ENCODE results near the gene ELMO2.

ELMO2 gene, protein sequence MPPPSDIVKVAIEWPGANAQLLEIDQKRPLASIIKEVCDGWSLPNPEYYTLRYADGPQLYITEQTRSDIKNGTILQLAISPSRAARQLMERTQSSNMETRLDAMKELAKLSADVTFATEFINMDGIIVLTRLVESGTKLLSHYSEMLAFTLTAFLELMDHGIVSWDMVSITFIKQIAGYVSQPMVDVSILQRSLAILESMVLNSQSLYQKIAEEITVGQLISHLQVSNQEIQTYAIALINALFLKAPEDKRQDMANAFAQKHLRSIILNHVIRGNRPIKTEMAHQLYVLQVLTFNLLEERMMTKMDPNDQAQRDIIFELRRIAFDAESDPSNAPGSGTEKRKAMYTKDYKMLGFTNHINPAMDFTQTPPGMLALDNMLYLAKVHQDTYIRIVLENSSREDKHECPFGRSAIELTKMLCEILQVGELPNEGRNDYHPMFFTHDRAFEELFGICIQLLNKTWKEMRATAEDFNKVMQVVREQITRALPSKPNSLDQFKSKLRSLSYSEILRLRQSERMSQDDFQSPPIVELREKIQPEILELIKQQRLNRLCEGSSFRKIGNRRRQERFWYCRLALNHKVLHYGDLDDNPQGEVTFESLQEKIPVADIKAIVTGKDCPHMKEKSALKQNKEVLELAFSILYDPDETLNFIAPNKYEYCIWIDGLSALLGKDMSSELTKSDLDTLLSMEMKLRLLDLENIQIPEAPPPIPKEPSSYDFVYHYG

DNA sequence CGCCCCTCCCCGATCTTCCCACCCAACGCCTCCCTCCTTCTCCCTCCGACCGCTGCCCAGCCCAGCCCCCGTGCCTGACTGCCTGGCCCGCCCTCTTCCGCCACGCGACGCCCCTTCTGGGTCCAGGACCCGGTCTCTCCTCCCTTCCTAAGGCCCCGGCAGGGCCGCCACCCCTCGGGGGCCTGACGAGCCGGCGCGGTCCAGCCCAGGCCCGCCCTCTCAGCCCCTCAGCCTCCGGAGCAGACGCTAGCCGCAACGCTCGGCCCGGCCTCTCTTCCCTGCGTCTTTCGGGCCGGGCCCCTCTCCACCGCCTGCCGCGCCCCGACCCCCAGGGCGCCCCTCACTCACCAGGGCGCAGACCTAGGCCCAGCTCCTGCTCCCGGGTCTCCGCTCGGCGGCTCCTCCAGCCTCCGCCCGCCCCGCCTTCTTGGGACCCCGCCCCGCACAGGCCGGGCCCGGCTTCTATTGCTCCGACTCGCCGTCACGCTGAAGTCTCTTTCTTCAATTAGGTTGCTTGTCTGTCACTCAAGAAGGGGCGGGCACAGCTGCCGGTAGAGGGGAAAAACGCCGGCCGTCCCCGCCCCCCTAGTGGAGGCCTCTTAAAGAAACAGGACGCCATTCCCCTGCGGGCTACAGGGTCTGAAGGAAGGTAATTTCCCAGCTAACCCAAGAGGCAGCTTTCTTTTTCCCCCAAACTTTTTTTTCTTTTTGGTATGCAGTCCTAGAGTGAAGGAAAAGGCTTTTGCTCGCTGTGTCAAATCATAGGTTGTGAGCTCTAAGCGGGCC, at the start of gene ELMO2:
Gene ELMO2 (minus strand): TSS at position 416 of the 786 bp plus-strand sequence. CDS start 12,133 bp downstream, outside the sequence.
- DNase-seq (ENCODE audit: low spot score): peak; percentile 92

GRCh38 chr20:46455729-46456128, 49.3 kb upstream of the ELMO2 start:
- no peak for DNase-seq (ENCODE audit: low spot score)

DNA sequence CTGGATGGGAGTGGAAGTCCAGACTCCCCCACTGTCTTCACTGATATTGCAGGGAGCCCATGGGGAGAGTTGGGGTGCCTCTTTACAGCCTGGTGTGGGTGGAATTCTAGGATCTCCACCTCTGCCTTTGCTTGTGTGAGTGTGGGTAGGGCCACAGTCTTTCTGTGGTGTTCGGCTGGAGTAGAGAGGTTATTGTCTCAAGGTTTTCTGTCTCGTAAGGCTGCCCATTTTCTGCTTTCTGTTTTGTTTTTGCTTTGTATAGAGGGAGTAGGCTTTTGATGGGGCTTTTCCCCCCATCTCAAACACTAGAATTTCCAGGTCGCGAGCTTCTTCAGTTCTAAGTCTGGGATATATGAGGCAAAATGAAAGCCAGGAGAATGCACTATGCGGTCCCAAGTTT, 40.4 kb upstream of the ELMO2 start:
- no peak for DNase-seq (ENCODE audit: low spot score)

DNA sequence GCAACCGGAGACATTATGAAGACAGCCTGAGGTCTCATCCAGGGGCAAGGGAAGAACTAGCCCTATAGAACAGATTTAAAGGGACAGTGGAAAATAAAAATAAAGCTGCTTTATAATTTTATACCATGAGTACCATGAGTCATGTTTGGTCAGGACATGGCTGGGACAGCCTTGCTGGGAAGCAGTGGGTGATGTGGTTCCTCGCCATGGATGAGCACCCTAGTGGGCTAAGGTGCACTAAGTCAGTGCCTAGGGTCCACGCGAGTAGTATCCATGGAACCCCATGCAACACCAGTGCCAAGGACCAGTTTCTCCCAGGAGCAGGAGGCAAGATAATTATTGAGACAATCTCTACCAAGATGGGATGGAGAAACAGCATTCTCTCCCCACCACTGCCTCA, 33.4 kb upstream of the ELMO2 start:
- no peak for DNase-seq (ENCODE audit: low spot score)

DNA sequence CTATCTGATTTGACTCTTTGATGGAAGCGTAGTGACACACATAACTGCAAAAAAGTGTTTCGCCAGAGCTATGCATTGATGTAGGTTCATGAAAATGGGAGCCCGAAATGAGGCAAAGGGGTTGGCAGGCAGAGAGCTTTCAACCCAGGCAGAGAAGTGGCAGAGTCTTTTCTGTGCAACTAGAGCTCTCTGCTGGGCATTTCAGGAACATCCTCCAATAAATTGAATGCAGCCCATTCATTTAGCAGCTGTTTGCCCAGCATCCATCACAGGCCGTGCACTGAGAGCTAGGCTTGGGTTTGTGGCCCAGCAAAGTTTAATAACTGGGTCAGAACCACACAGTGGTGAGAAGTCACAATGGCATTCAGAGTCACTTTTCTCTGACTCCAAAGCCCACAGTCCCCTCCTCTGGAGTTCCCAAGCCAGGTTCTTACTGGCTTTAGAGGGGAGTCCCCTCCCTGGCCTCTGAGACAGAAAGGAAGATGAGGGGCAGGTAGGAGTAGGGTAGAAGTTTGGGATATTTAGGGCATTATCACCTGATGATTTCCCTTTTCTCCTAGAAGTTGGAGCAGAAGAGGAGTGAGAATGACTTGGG, 31.8 kb upstream of the ELMO2 start:
- peak; percentile 49 for DNase-seq (ENCODE audit: low spot score)

- DNase-seq (ENCODE audit: low spot score): no peak
These were observed 28.7 kb upstream of the ELMO2 start for GRCh38 chr20:46435146-46435545.

DNA sequence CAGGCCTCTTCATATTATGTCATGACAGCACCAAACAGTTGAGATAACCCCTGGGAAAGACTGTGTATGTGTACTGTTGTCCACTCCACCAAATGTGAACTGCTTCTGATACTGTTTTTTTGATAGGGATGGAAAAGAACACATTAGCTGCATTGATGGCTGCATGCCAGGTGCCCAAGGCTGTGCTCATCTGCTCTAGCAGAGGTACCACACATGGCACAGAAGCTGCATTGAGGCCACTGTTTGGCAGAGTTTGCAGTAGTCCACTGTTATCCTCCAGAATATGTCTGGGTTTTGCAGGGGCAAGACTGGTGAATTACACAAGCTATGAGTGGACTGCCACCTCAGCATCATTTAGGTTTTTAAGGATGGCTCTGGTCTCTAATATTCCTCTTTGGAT, 28.2 kb upstream of the ELMO2 start:
- no peak for DNase-seq (ENCODE audit: low spot score)

- no peak for DNase-seq (ENCODE audit: low spot score)
These were observed 26.6 kb upstream of the ELMO2 start for GRCh38 chr20:46433051-46433450.

DNA sequence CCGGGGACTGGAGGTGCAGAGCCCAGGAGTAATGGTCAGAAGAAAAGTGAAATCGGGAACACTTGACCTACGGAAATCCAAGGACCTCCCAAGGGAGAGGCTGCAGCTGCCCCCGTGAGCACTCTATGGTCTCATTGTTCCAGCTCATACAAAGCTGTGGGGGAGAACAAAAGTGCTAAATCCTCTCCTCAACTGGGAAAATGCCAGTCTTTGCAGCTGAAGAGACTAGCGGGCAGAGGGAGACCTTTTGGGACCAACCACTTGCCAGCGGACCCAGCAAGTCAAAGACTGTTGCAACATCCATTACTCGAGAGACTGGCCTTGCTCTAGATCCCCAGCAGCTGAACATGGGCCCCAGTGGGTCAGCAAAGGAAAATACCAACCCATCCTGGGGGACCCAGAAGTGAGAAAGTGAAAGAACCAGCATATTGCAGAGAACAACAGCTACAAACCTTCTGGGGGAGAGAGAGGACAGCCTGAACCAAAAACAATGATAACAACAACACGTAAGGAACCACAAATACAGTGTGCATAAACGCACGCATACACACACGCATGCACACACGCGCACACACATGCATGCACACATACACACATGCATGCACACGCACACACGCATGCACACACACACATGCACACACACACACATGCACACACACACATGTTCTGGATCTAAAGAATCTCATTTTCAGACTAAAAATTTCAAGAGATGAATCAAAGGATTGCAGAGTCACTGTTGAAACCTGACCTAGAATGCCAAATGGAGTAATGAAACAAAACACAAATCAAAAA, 24.7 kb upstream of the ELMO2 start:
- no peak for DNase-seq (ENCODE audit: low spot score)

- DNase-seq (ENCODE audit: low spot score): no peak
These were observed 21.0 kb upstream of the ELMO2 start for GRCh38 chr20:46427384-46427783.

GRCh38 chr20:46423882-46424482, 17.6 kb upstream of the ELMO2 start:
- DNase-seq (ENCODE audit: low spot score): no peak

DNA sequence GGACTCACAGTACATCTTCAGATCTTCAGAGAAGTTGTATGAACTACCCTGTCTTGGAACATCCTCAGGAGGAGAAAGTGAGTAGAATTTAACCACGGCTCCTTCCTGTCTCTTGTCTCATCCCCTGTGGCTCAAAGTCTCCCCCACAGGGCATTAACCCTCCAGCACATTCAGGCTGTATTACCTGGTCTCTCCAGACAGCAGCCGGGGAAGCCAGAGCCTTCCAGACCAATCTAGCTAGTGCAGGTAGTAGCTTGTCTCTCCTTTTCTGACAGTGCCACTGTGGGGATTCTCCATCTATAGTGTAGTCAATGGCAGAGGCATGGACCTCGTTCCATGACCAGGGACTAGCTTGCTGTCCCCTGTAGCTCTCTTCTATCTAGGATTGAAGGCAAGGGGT, 16.9 kb upstream of the ELMO2 start:
- no peak for DNase-seq (ENCODE audit: low spot score)

DNA sequence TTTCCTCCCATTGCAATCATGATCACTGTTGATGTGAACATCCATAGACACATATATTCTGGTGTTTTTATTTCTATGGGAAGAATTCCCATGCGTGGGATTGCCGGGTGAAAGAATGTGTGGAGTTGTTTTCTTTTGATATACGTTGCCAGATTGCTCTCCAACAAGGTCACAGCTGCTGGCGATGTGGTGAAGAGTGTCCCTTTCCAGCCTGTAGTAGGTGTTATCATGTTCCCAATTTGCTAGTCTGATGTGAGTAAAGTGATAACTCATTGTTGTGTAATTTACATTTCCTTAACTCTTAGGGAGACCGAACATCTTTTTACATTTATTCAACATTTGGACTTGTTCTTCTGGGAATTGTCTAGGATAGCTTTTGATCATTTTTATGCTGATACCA, 14.5 kb upstream of the ELMO2 start:
- DNase-seq (ENCODE audit: low spot score): no peak

DNA sequence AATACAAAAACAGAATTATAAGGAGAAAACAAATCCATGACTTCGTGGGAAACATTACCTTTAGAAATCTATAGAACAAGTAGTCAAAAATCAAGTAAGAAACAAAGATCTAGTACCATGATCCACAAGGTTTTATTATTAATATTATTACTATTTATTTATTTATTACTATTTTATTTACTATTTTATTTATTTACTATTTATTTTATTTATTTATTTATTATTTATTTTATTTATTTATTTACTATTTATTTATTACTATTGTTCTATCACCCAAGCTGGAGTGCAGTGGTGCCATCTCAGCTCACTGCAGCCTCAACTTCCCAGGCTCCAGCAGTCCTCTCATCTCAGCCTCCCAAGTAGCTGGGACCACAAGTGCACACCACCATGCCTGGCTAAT, 13.5 kb upstream of the ELMO2 start:
- no peak for DNase-seq (ENCODE audit: low spot score)

DNA sequence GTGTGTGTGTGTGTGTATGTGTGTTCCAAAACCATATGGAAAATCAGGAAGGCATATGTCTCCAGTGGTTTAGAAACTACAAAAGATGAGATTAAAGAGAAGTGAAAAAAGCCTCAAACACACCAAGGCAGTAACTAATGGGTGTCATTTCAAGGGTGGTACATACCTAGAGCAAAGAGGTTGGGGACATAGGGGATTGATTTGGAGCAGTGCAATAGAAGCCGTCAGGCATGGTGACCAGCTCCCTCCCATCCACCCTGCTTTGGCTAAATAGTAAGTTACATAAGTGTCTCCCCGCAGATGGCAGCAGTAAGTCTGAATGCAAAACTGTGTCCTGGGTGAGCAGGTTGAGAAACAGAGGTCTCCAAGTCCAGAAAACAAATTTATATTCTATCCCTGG, 10.4 kb upstream of the ELMO2 start:
- no peak for DNase-seq (ENCODE audit: low spot score)

GRCh38 chr20:46416421-46416820, 10.0 kb upstream of the ELMO2 start:
- no peak for DNase-seq (ENCODE audit: low spot score)

DNA sequence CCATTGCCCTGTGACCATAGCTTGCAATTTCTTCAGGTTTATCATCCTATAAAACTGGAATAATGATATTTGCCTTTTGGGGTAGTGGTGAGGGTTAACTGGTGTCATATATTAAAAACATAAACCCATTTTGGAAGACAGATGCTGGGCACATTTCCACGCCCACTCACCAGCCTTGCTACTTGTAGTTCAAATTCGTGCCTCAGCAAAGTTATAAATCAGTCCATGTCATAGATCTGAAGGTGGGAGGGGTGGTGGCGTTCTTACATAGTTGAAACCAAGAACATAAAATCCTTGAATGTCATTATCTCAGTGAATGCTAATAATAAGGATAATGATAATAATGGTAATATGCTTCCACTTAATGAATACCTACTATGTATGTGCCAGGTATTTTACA, 9.4 kb upstream of the ELMO2 start:
- DNase-seq (ENCODE audit: low spot score): no peak

DNA sequence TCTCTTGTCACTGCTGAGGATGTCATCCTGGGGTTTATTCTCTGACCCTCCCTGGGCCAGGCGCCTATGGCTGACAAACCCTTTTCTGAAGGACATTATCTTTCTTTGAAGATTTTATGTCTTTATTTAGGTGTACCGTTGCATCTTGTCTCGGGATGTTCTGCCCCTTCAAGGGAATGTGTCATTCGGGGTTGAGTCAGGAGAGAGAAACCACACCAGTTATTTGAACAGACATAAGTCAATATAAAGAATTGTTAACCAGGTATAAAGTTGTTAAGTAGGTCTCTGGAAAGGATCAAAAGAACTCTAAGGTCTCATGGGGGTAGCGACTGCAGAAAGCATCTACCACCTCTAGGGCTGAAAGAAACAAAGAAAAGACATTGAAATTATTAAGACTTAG, 8.2 kb upstream of the ELMO2 start:
- no peak for DNase-seq (ENCODE audit: low spot score)

DNA sequence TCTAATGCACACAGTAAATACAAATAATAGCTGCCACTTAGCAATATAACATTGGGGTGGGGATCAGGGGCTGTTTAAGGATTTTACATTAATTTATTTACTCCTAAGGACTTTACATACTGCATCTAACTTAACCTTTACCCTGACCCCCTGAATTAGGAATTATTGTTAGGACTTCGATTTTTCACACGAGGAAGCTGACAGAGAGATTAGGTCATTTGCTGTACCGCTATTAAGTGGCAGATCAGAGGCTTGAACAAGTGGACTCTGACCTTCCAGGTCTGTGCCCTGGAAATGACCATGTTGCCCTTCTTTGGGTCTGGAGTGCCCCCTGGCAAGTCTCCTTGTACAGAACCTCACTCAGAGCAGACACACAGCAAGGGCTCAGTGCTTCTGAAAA, 5.2 kb upstream of the ELMO2 start:
- no peak for DNase-seq (ENCODE audit: low spot score)

DNA sequence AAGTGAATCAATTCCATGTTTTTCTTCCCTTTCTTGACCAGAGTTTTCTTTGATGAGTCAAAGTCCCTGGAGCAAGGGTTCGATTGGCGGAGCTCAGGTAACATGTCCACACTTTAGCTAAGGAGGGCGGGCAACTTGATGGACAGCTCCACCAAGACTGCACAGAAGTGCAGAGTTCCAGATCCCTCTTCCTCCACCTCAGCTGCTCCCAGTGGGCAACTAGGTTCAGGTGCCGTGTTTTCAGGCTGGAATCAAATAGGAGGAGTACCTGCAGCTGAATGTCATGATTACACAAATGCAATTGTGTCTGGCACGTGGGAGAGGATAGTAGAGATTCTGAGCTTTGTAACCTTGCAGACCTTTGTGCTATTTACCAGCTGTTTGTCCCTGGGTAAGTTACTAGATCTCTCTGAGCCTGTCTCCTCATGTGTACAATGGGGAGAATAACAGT, 1.9 kb upstream of the ELMO2 start:
- no peak for DNase-seq (ENCODE audit: low spot score)

GRCh38 chr20:46407671-46407996, 1.2 kb upstream of the ELMO2 start:
- DNase-seq (ENCODE audit: low spot score): no peak
